GM23338 (cell line): Measurements from ENCODE around the gene CHN1.

Experiments used
- CREB1 ChIP-seq: fragments of 250-450 bp; sonication (Bioruptor Pico); IDR thresholded peaks from 2 replicates; pipeline ENCODE4 v1.5.0; 2020; ENCODE audit warnings: low read depth, mild to moderate bottlenecking, moderate library complexity
- CTCF ChIP-seq, 2 experiments: fragments of 200-600 bp in 1 of 2; sonication (generic) in 1 of 2; conservative IDR thresholded peaks; 2 replicates each; pipeline versions ENCODE4 v1.5.1 to v1.6.1; 2016 to 2017; ENCODE audit warnings: antibody characterized with exemption in 2 of 2, low read depth in 2 of 2, mild to moderate bottlenecking in 2 of 2, moderate library complexity in 1 of 2
- EZH2 ChIP-seq: fragments of 200-600 bp; sonication (generic); IDR thresholded peaks from one replicate; pipeline ENCODE4 v1.8.0; 2017; ENCODE audit warnings: antibody characterized with exemption, mild to moderate bottlenecking, low read depth; ENCODE audit not compliant: unreplicated experiment
- EZH2phosphoT487 ChIP-seq: fragments of 200-600 bp; sonication (generic); IDR thresholded peaks from one replicate; pipeline ENCODE4 v1.8.1; 2018; ENCODE audit warnings: antibody characterized with exemption; ENCODE audit not compliant: unreplicated experiment
- JUNB ChIP-seq: IDR thresholded peaks from one replicate; pipeline ENCODE4 v1.6.1; 2016; ENCODE audit warnings: antibody characterized with exemption; ENCODE audit not compliant: unreplicated experiment
- POLR2AphosphoS5 ChIP-seq: IDR thresholded peaks from 2 replicates; pipeline ENCODE4 v1.6.1; 2016; ENCODE audit warnings: antibody characterized with exemption, low read depth
- REST ChIP-seq: IDR thresholded peaks from one replicate; pipeline ENCODE4 v1.6.1; 2018; ENCODE audit warnings: antibody characterized with exemption; ENCODE audit not compliant: unreplicated experiment

GRCh38 chr2:174794851-174795374, 210.3 kb downstream of the CHN1 start:
- no peak for TF ChIP-seq REST
- TF ChIP-seq CTCF (conservative IDR thresholded peaks at IDR 0.05; ENCODE audit: low read depth in 2 of 2), result no peak
- TF ChIP-seq EZH2phosphoT487, result no peak
- TF ChIP-seq EZH2, result no peak
- no peak for TF ChIP-seq CREB1 (CRISPR knock-in tag)
- no peak for TF ChIP-seq POLR2AphosphoS5
- no peak for TF ChIP-seq JUNB
